Esophagus squamous epithelium (tissue), 5 donors: Measurements from ENCODE around the gene DENND6B. TPM values are rescaled to one million over a fixed set of nuclear protein-coding genes. Genes with fewer than 3 reads are reported as not detected.
A peak's percentile ranks its signal among the peaks of the same experiment; 100 is the strongest.

Source experiments
- DNase-seq: peaks from one replicate; lab custom pipeline; 2025; lab: John Stamatoyannopoulos, UW
- H3K27ac ChIP-seq, 4 donors: fragments of 200-600 bp; sonication (generic); one replicate each; pipeline ENCODE4 v1.5.1; 2016 to 2019; ENCODE audit warnings: mild to moderate bottlenecking in 1 of 4
- H3K27me3 ChIP-seq, 4 donors: fragments of 200-600 bp; sonication (generic); 1 replicate in 3 of 4; 2 replicates in 1 of 4; pipeline versions ENCODE4 v1.5.1 to v1.6.0; 2017 to 2021; ENCODE audit warnings: antibody characterized with exemption in 1 of 4
- H3K36me3 ChIP-seq, 3 donors: fragments of 200-600 bp; sonication (generic); one replicate each; pipeline ENCODE4 v1.5.1; 2016 to 2019
- H3K4me1 ChIP-seq, 3 donors: fragments of 200-600 bp; sonication (generic); one replicate each; pipeline ENCODE4 v1.5.1; 2017 to 2019
- H3K4me3 ChIP-seq, 4 donors: fragments of 200-600 bp; sonication (generic); 1 replicate in 3 of 4; 2 replicates in 1 of 4; pipeline ENCODE4 v1.5.1; 2016 to 2019; ENCODE audit warnings: mild to moderate bottlenecking in 2 of 4, moderate library complexity in 1 of 4
- H3K9me3 ChIP-seq, 3 donors: fragments of 200-600 bp; sonication (generic); one replicate each; pipeline ENCODE4 v1.5.1; 2016 to 2019
- POLR2A ChIP-seq, 4 donors: fragments of 450-650 bp; IDR thresholded peaks; one replicate each; pipeline ENCODE4 v1.6.1; 2017; ENCODE audit warnings: antibody characterized with exemption in 4 of 4, mild to moderate bottlenecking in 4 of 4, moderate library complexity in 3 of 4
- WGBS, 2 donors: methylation state at CpG; one replicate each; pipeline ENCODE4 v1.1.5; 2018; 5-methylcytosine and 5-hydroxymethylcytosine counted together
- intact Hi-C: fragments of 100-400 bp; cut with DNase I; formaldehyde crosslinking; loops from one replicate; pipeline ENCODE4 v1.15.0; 2022
- total RNA-seq, 4 donors: library from RNA; depleted of rRNA; stranded (reverse); fragments of >200 nt; gene quantifications; one replicate each; pipeline ENCODE4 v1.1.0, GENCODE V29; 2016
- TF ChIP-seq, protein P1 (sequence below), 6 experiments: fragments of 450-650 bp in 4 of 6; fragments of 200-600 bp in 2 of 6; sonication (generic) in 2 of 6; IDR thresholded peaks; one replicate each; pipeline ENCODE4 v1.5.1; 2016 to 2019; ENCODE audit warnings: antibody characterized with exemption in 6 of 6, mild to moderate bottlenecking in 4 of 6, moderate library complexity in 4 of 6
- donor health status: DM: yes; HTN: yes; CAD: no.

The DENND6B gene
- total RNA-seq, 4 donors from 2014 or later = 0.88 to 3.6 (median 2.9) TPM

DNA sequence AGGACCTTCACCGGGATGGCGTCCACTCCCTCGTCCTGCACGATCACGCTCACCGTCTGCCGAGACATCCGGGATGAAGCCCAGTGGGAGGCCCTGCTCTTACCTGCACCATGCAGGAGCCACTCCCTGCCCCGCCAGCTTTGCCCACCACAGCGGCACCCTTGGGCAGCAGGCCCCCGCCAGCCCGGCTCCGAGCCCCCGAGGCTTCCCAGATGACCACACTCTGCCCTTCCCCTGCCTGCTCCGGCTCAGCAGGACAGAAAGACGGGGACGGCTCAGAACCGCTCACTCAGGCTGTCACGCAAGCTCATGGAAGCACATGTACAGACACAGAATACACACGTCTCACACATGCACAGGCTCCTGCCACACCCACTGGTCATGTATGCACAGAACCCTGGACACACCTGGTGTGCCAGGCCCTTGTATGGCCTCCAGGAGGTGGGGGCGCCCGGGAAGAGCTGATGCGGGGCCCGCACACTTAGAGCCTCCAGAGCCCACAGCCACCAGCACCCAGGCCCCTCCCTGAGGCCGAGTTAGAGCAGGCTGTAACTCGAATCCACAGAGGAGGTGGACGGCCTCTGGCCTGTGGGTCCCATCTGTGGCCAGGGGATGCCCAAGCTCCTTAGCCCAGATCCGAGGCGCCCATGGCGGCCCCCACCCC, 47.7 kb downstream of the DENND6B start:
- H3K4me1 ChIP-seq = peaks cover 11 to 98% (median 28%) of the 10 kb centered on the region in 3 donors
- H3K27ac ChIP-seq = peak overlapping the region in 3 of 4 donors; percentile 17 to 42 (median 36)
- no peaks in the 10 kb centered on the region for H3K9me3 ChIP-seq
- DNase-seq = no peak
- 93% methylated on average over 12 of the region's 30 CpGs; no CpG with 5 or more reads in 1 of the 2 donors for WGBS, 2 donors
- H3K27me3 ChIP-seq = no peaks in the 10 kb centered on the region
- peaks cover 77 to 97% (median 84%) of the 10 kb centered on the region in 3 donors for H3K36me3 ChIP-seq
- TF ChIP-seq POLR2A (IDR thresholded peaks at IDR 0.05) = no peak
- TF ChIP-seq, protein P1, sequence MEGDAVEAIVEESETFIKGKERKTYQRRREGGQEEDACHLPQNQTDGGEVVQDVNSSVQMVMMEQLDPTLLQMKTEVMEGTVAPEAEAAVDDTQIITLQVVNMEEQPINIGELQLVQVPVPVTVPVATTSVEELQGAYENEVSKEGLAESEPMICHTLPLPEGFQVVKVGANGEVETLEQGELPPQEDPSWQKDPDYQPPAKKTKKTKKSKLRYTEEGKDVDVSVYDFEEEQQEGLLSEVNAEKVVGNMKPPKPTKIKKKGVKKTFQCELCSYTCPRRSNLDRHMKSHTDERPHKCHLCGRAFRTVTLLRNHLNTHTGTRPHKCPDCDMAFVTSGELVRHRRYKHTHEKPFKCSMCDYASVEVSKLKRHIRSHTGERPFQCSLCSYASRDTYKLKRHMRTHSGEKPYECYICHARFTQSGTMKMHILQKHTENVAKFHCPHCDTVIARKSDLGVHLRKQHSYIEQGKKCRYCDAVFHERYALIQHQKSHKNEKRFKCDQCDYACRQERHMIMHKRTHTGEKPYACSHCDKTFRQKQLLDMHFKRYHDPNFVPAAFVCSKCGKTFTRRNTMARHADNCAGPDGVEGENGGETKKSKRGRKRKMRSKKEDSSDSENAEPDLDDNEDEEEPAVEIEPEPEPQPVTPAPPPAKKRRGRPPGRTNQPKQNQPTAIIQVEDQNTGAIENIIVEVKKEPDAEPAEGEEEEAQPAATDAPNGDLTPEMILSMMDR (IDR thresholded peaks at IDR 0.05) = peak in 1 of 6 experiments; percentile 4
- intact Hi-C loops = no loop called here
- H3K4me3 ChIP-seq = no peak overlapping the region

GRCh38 chr22:50278461-50278860, 48.4 kb downstream of the DENND6B start:
- H3K36me3 ChIP-seq = peaks cover 71 to 94% (median 79%) of the 10 kb centered on the region in 3 donors
- H3K27ac ChIP-seq = peak overlapping the region in 2 of 4 donors; percentile 6 to 42
- peaks cover 11 to 93% (median 28%) of the 10 kb centered on the region in 3 donors for H3K4me1 ChIP-seq
- intact Hi-C loops = no loop called here
- no peak for TF ChIP-seq POLR2A (IDR thresholded peaks at IDR 0.05)
- TF ChIP-seq, protein P1 (IDR thresholded peaks at IDR 0.05) = no peak
- no peak overlapping the region for H3K4me3 ChIP-seq
- H3K9me3 ChIP-seq = no peaks in the 10 kb centered on the region
- 50% methylated on average over 1 of the region's 21 CpGs; no CpG with 5 or more reads in 1 of the 2 donors for WGBS, 2 donors
- DNase-seq = no peak
- H3K27me3 ChIP-seq = no peaks in the 10 kb centered on the region

GRCh38 chr22:50277761-50278160, 49.1 kb downstream of the DENND6B start:
- TF ChIP-seq, protein P1 (IDR thresholded peaks at IDR 0.05) = no peak
- no peak for TF ChIP-seq POLR2A (IDR thresholded peaks at IDR 0.05)
- Histone ChIP-seq H3K9me3 (no peaks in the 10 kb centered on the region), H3K36me3 (peaks cover 65 to 90% (median 72%) of the 10 kb centered on the region in 3 donors), H3K4me3 (no peak overlapping the region), H3K27me3 (no peaks in the 10 kb centered on the region), H3K4me1 (peaks cover 11 to 88% (median 21%) of the 10 kb centered on the region in 3 donors), H3K27ac (peak overlapping the region in 2 of 4 donors; percentile 6 to 51)
- no peak for DNase-seq
- 75 to 92% methylated on average over 4 to 10 of the region's 25 CpGs for WGBS, 2 donors
- intact Hi-C loops = loop anchor here (2.0 kb wide), 1 partner anchor 65 kb away; the partner anchor contains the start of gene PPP6R2

- WGBS, 2 donors = 20 to 48% methylated on average over 2 to 17 of the region's 25 CpGs
- peak; percentile 52 for DNase-seq
- H3K9me3 ChIP-seq = no peaks in the 10 kb centered on the region
- no peak for TF ChIP-seq POLR2A (IDR thresholded peaks at IDR 0.05)
- TF ChIP-seq, protein P1 (IDR thresholded peaks at IDR 0.05) = peak in 5 of 6 experiments; percentile 24 to 78 (median 45)
- intact Hi-C loops = loop anchor here (2.0 kb wide), 1 partner anchor 67 kb away; the partner anchor contains the start of gene PPP6R2
- no peak overlapping the region for H3K4me3 ChIP-seq
- H3K27ac ChIP-seq = peak overlapping the region; percentile 41 to 67 (median 63)
- peaks cover 12 to 88% (median 18%) of the 10 kb centered on the region in 3 donors for H3K4me1 ChIP-seq
- peaks cover 0 to 11% (median 0%) of the 10 kb centered on the region in 4 donors for H3K27me3 ChIP-seq
- peaks cover 52 to 75% (median 57%) of the 10 kb centered on the region in 3 donors for H3K36me3 ChIP-seq
Measured at GRCh38 chr22:50276143-50276542, 50.7 kb downstream of the DENND6B start.
